GM18498 (cell line): Measurements from ENCODE around the gene POLR2E.

Experiments used
- ATAC-seq: cut with Tn5 transposase; IDR thresholded peaks from one replicate; pipeline ENCODE4 v1.9.1; 2021; ENCODE audit warnings: mild to moderate bottlenecking, moderate library complexity; ENCODE audit not compliant: unreplicated experiment

POLR2E gene

GRCh38 chr19:1111641-1112267, 16.6 kb upstream of the POLR2E start:
- ATAC-seq, result no peak

GRCh38 chr19:1110809-1111640, 15.8 kb upstream of the POLR2E start:
- ATAC-seq, result no peak

- ATAC-seq, result no peak
Observed at GRCh38 chr19:1109697-1110671, 14.8 kb upstream of the POLR2E start.

- ATAC-seq, result no peak
Observed at GRCh38 chr19:1109032-1109551, 13.9 kb upstream of the POLR2E start.

GRCh38 chr19:1108291-1109031, 13.3 kb upstream of the POLR2E start:
- no peak for ATAC-seq

GRCh38 chr19:1107661-1108261, 12.6 kb upstream of the POLR2E start:
- no peak for ATAC-seq

- no peak for ATAC-seq
Observed at GRCh38 chr19:1106841-1107660, 11.9 kb upstream of the POLR2E start.

GRCh38 chr19:1105873-1106840, 11.0 kb upstream of the POLR2E start:
- no peak for ATAC-seq

GRCh38 chr19:1105008-1105872, 10.1 kb upstream of the POLR2E start:
- ATAC-seq, result peak; percentile 2

GRCh38 chr19:1104311-1105007, 9.3 kb upstream of the POLR2E start:
- ATAC-seq, result peak; percentile 43

- ATAC-seq, result peak; percentile 72
Observed at GRCh38 chr19:1103708-1104310, 8.6 kb upstream of the POLR2E start, which contains the start of gene GPX4. GPX4 (plus strand) TSS chr19:1103994; CDS start chr19:1104044, 50 bp downstream.

GRCh38 chr19:1103132-1103707, 8.0 kb upstream of the POLR2E start:
- ATAC-seq, result no peak

- ATAC-seq, result no peak
Observed at GRCh38 chr19:1102407-1103131, 7.4 kb upstream of the POLR2E start.

GRCh38 chr19:1101337-1101698, 6.1 kb upstream of the POLR2E start:
- ATAC-seq, result no peak
